ENCODE data around the gene PDCD1LG2.
"Not testable (repeated sequence)": the region's sequence is repeated elsewhere in the genome, so short reads cannot be mapped to it uniquely, and the experiment has no call there.

PDCD1LG2 gene

GRCh38 chr9:5566054-5566618 is 55.8 kb downstream of the PDCD1LG2 start:
- DNase-seq: peak; percentile 78 to 91

DNA sequence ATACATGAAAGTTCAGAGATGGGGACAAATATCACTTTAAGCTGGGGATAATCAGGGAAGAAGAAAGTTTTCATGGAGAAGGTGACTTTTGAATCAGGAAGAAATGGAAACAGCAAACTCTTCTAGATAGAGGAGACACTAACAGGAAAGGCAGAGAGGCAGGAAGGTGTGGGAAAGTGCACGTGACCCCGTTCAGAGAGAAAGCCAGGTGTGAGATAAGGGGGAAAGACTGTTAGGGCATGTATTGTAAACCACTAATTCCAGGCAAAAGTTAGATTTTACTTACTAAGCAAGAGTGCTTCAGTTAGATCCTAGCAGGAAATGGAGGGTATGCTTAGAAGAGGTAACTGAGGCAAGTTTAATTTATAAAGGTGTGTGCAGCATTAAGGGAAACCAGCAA is 58.5 kb downstream of the PDCD1LG2 start:
- DNase-seq: no peak

- peak; percentile 74 to 80 for DNase-seq
Measured at GRCh38 chr9:5569409-5569808, 59.1 kb downstream of the PDCD1LG2 start.

DNA sequence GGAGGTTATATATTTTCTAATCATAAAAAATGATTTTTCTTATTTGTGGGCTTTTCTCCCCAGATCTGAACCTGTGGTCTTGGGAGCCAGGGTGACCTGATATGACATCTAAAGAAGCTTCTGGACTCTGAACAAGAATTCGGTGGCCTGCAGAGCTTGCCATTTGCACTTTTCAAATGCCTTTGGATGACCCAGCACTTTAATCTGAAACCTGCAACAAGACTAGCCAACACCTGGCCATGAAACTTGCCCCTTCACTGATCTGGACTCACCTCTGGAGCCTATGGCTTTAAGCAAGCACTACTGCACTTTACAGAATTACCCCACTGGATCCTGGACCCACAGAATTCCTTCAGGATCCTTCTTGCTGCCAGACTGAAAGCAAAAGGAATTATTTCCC is 59.6 kb downstream of the PDCD1LG2 start:
- DNase-seq: no peak

DNA sequence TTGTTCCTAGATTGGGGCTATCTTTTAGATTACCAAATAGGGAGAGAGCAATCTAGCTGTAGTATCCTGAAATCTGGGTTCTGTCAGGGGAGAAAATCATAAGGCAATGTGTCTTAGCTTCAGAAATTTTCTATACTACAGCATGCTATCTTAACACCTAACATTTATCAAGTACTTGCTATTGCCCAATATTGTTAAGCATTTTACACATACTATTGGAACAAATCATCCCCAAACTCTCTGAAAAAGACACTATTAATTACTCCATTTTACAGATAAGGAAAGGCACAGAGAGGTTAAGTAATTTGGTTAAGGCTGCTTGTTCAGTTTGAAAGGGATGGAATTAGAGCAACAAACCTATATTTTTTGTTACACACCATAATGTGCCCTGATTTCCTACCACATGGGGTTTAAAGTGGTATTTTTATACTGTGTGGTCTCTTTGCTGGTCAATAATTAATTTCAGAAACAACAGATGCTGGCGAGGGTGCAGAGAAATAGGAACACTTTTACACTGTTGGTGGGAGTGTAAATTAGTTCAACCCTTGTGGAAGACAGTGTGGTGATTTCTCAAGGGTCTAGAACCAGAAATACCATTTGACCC is 61.4 kb downstream of the PDCD1LG2 start:
- DNase-seq: no peak

DNA sequence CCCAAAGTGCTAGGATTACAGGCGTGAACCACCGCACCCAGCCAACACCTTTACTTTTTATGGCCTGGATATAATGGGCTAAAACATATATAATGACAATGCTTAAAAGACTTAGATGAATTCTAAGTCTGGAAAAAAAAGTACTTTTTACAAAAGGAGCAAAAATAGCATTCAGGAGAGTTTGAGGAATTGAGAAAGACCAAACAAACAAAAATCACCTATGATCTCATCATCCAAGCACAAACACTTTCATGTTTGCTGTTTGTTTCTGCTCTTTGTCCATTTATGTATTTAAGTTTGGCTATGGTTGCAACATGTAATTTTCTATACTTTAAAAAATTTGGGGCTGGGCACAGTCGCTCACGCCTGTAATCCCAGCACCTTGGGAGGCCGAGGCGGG is 63.8 kb downstream of the PDCD1LG2 start:
- no peak for DNase-seq

DNA sequence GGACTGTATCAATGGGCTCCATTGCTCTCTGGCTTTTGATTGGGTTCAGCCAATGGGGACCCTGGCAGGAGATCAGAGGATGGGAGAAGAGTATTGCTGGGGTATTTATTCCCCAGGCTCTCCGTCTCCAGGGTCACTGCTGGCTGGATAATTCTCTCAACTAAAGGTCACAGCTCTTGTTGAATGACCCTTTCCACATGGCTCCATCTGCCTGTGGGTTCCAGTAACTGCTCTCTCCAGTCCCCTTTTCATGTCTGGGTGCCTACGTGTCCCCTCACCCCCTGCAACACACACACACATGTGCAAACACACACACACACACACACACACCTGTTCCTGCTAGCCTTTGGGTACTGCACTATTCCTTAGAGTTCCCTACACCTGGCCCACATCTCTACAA is 64.7 kb downstream of the PDCD1LG2 start:
- no peak for DNase-seq

DNA sequence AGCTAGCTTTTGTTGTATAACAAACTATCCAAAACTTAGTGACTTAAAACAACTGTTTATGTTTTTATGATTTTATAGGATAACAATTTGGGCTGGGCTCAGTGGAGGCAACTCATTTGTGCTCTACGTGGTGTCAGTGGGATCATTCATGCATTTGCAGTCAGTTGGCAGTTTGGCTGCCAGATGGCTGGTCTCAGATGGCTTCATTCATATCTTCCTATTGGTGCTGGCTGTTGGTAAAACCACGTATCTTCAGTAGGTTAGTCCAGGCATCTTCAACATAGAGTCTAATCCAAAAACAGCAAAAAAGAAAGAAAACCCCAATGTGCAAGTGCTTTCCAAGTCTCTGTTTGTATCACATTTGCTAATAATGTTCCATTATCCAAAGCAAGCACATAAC is 66.9 kb downstream of the PDCD1LG2 start:
- no peak for DNase-seq

DNA sequence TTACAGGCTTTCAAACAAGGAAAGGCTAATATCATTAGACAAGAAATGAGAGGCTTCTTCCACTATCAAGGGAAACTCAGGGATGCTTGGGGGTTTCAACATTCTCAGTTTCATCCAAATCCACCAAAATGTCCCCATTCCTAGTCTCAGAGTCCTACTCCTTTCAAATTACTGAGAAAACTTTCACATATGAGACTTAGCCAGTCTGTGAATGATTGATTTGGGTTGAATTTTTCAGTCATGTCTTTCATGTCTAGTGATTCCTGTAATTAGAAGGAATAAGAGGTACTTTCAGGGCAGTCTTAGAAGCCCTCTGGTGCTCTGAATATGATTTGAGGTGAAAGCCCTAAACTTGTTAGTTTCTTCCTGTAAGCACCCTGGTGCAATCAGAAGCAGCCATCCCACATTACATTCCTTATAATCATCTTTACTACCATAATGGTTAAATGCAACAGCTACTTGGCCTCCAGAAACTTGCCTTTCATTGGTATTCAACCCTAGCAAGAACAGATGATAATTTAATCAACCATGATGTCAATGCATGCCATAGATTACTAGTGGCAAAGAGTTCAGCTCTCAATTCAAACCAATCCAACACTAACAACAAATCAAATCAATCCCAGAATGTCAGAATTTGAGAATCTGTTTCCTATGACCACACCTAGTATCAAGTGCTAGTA is 67.8 kb downstream of the PDCD1LG2 start:
- no peak for DNase-seq

DNA sequence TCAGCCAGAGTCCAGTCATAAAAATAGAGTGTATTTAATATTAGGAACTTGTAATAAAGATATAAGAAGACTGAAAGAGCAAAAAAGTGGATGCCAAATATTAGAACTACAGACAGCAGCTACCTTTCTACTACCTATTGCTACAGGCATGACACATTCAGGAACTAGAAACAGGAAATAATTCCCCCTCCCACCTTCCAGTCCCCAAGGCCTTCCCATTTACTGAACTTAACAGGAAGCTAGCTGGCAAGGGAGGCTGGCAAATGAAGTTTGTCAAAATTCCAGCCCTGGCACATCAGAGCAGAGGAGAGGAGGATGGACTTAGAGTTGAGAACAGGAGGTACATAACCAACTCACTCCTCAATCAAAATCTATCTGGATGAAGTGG is 68.4 kb downstream of the PDCD1LG2 start:
- DNase-seq: peak in 1 of 2 donors; percentile 67

- no peak for DNase-seq
Measured at GRCh38 chr9:5579881-5580280, 69.5 kb downstream of the PDCD1LG2 start.

GRCh38 chr9:5580650-5581049 is 70.3 kb downstream of the PDCD1LG2 start:
- DNase-seq: peak in 1 of 2 donors; percentile 42

DNA sequence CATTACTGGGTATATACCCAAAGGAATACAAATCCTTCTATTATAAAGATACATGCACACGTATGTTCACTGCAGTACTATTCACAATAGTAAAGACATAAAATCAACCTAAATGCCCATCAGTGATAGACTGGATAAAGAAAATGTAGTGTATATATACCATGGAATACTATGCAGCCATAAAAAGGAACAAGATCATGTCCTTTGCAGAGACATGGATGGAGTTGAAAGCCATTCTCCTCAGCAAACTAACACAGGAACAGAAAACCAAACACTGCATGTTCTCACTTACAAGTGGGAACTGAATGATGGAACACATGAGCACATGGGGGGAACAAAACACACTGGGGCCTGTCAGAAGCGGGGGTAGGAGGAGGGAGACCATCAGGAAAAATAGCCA is 71.4 kb downstream of the PDCD1LG2 start:
- not testable (repeated sequence) for DNase-seq

- DNase-seq: no peak
Measured at GRCh38 chr9:5582835-5583195, 72.5 kb downstream of the PDCD1LG2 start.

GRCh38 chr9:5586391-5586802 is 76.1 kb downstream of the PDCD1LG2 start:
- DNase-seq: no peak

- no peak for DNase-seq
Measured at GRCh38 chr9:5587024-5587423, 76.7 kb downstream of the PDCD1LG2 start.

DNA sequence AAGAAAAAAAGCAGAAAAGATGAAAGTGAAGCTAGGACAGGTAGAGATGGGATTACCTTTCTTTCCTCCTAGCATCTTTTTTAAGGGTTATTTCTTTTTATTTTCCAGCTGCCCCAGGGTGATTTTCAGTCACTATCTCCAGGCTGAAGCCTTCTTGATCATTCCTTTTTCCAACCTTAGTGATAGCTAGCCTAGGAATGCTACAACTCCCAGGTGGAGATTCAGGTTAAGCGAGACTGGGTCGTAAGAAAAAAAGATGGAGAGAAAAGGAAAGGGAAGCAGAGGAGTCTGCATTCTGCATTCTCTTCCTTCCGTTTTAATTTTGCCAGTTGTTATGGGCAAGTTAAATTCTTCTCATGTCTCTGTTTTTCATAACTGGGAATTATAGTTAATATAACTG is 81.9 kb downstream of the PDCD1LG2 start:
- DNase-seq: no peak

- no peak for DNase-seq
Measured at GRCh38 chr9:5592904-5593303, 82.6 kb downstream of the PDCD1LG2 start.

DNA sequence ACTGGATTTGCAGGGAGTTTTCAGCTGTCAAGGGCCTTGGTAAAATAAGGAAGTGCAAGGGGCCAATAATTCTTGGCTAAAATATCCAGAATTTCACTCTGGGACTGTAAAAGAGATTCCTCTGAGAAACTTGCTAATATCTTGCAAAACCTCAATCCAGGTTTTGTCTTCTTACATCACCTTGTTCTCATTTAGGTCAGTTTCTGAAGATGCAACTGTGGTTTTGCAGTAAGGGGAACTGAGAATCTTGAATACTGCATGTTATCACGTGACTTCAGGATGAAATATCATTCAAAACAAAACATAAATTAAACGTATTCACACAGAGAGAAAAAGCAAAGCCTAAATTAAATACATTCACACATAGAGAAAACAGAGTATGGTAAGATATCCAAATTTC is 83.6 kb downstream of the PDCD1LG2 start:
- peak; percentile 61 to 79 for DNase-seq

GRCh38 chr9:5596173-5596572 is 85.8 kb downstream of the PDCD1LG2 start:
- peak; percentile 29 to 56 for DNase-seq

GRCh38 chr9:5608298-5609225 is 98.2 kb downstream of the PDCD1LG2 start:
- no peak for DNase-seq

GRCh38 chr9:5609226-5609596 is 98.9 kb downstream of the PDCD1LG2 start:
- DNase-seq: no peak

- DNase-seq: no peak
Measured at GRCh38 chr9:5610491-5610890, 100.2 kb downstream of the PDCD1LG2 start.

Data from inflammatory macrophage treated with lipopolysaccharide for 1 hour (primary cell).